A549 (cell line): ENCODE results near the gene USH1C. TPM values are rescaled to one million over a fixed set of nuclear protein-coding genes. Genes with fewer than 3 reads are reported as not detected.

Source experiments
- ATAC-seq, 2 experiments: fragments of 200-7000 bp in 1 of 2; fragments of >200 bp in 1 of 2; cut with Nextera tagmentation in 1 of 2; cut with Tn5 transposase in 1 of 2; 3 replicates each; pipeline versions ENCODE4 v1.8.0 to v1.9.1; 2018 to 2020; ENCODE audit warnings: mild to moderate bottlenecking in 1 of 2, moderate library complexity in 1 of 2
- CTCF ChIA-PET: fragments of 300-600 bp; sonication (Branson Sonifier 250); formaldehyde crosslinking; extraction: SDS; loops from one replicate; lab custom pipeline; 2021; ENCODE audit warnings: antibody characterized with exemption, inconsistent platforms; lab: Yijun Ruan, JAX
- POLR2A ChIA-PET: fragments of 350-600 bp; formaldehyde crosslinking; extraction: SDS; loops from one replicate; lab custom pipeline; 2021; ENCODE audit warnings: antibody characterized with exemption, inconsistent platforms; lab: Yijun Ruan, JAX
- DNase-seq, 2 experiments: peaks; one replicate each; pipeline versions ENCODE4 v3.0.0 to v3.0.0-alpha.2; 2011 to 2016; ENCODE audit warnings: low read depth in 1 of 2, low spot score in 1 of 2
- FAIRE-seq: peaks from 2 replicates; lab custom pipeline; 2011; peaks lifted over from hg19 to GRCh38; lab: Jason Lieb, UNC
- H3K27ac ChIP-seq, 2 experiments: fragments of >200 bp; sonication (Bioruptor Twin); formaldehyde crosslinking; 3 replicates each; pipeline ENCODE4 v1.5.1; 2016 to 2017
- H3K4me1 ChIP-seq: fragments of >200 bp; sonication (Bioruptor Twin); formaldehyde crosslinking; 3 replicates; pipeline ENCODE4 v1.6.1; 2016
- H3K4me2 ChIP-seq: fragments of >200 bp; sonication (Bioruptor Twin); formaldehyde crosslinking; 3 replicates; pipeline ENCODE4 v1.6.1; 2016
- H3K4me3 ChIP-seq: fragments of >200 bp; sonication (Bioruptor Twin); formaldehyde crosslinking; 3 replicates; pipeline ENCODE4 v1.5.1; 2016
- H3K9me3 ChIP-seq: fragments of >200 bp; sonication (Bioruptor Twin); formaldehyde crosslinking; 3 replicates; pipeline ENCODE4 v1.6.1; 2016
- CBX2 ChIP-seq: fragments of 200-600 bp; sonication (generic); IDR thresholded peaks from 2 replicates; pipeline ENCODE4 v1.6.1; 2016; ENCODE audit warnings: low read depth, mild to moderate bottlenecking, borderline replicate concordance
- CEBPB ChIP-seq, 2 experiments: fragments of >200 bp in 1 of 2; sonication (Bioruptor Twin) in 1 of 2; formaldehyde crosslinking in 1 of 2; IDR thresholded peaks; 2 replicates each; pipeline ENCODE4 v1.6.1; 2012 to 2016
- EHMT2 ChIP-seq: fragments of 200-600 bp; sonication (generic); IDR thresholded peaks from 2 replicates; pipeline ENCODE4 v1.6.1; 2016; ENCODE audit warnings: antibody characterized with exemption, low read depth, mild to moderate bottlenecking, moderate library complexity
- EP300 ChIP-seq, 2 experiments: fragments of >200 bp; sonication (Bioruptor Twin); formaldehyde crosslinking; IDR thresholded peaks; 2 replicates in 1 of 2; 3 replicates in 1 of 2; pipeline ENCODE4 v1.6.1; 2016 to 2017
- FOXS1 ChIP-seq: fragments of 250-450 bp; sonication (Bioruptor Pico); IDR thresholded peaks from 2 replicates; pipeline ENCODE4 v1.5.0; 2020; ENCODE audit warnings: mild to moderate bottlenecking, moderate library complexity
- HOXB5 ChIP-seq: fragments of 250-450 bp; sonication (Bioruptor Pico); IDR thresholded peaks from 2 replicates; pipeline ENCODE4 v1.5.0; 2020; ENCODE audit warnings: mild to moderate bottlenecking, moderate library complexity
- JUN ChIP-seq, 2 experiments: fragments of >200 bp; sonication (Bioruptor Twin); formaldehyde crosslinking; IDR thresholded peaks; 2 replicates in 1 of 2; 3 replicates in 1 of 2; pipeline ENCODE4 v1.6.1; 2016 to 2017
- NR3C1 ChIP-seq: fragments of >200 bp; sonication (Bioruptor Twin); formaldehyde crosslinking; IDR thresholded peaks from 3 replicates; pipeline ENCODE4 v1.6.1; 2017
- POLR2AphosphoS2 ChIP-seq: conservative IDR thresholded peaks from 2 replicates; pipeline ENCODE4 v1.6.1; 2012; ENCODE audit warnings: low read length, improper control_type of control experiment, inconsistent platforms
- RARB ChIP-seq: fragments of 250-450 bp; sonication (Bioruptor Pico); IDR thresholded peaks from 2 replicates; pipeline ENCODE4 v1.8.0; 2021; ENCODE audit warnings: mild to moderate bottlenecking, moderate library complexity
- RFX5 ChIP-seq: fragments of 450-650 bp; IDR thresholded peaks from 2 replicates; pipeline ENCODE4 v1.7.1; 2014; ENCODE audit warnings: antibody characterized with exemption, mild to moderate bottlenecking, moderate library complexity
- SMC3 ChIP-seq: fragments of >200 bp; sonication (Bioruptor Twin); formaldehyde crosslinking; IDR thresholded peaks from 3 replicates; pipeline ENCODE4 v1.6.1; 2018; ENCODE audit warnings: inconsistent platforms
- SREBF2 ChIP-seq: fragments of 450-650 bp; IDR thresholded peaks from 2 replicates; pipeline ENCODE4 v1.6.1; 2014; ENCODE audit warnings: mild to moderate bottlenecking, moderate library complexity
- TFCP2L1 ChIP-seq: fragments of 250-450 bp; sonication (Bioruptor Pico); IDR thresholded peaks from 2 replicates; pipeline ENCODE4 v1.5.0; 2021; ENCODE audit warnings: mild to moderate bottlenecking
- TP53 ChIP-seq: fragments of 250-450 bp; sonication (Bioruptor Pico); IDR thresholded peaks from 2 replicates; pipeline ENCODE4 v1.5.0; 2021; ENCODE audit warnings: mild to moderate bottlenecking, moderate library complexity
- ZFP36 ChIP-seq: fragments of 450-650 bp; IDR thresholded peaks from 2 replicates; pipeline ENCODE4 v1.6.1; 2014; ENCODE audit warnings: borderline replicate concordance; ENCODE audit not compliant: partially characterized antibody
- ZNF302 ChIP-seq: fragments of 250-450 bp; sonication (Bioruptor Pico); IDR thresholded peaks from 2 replicates; pipeline ENCODE4 v1.9.0; 2021; ENCODE audit warnings: inconsistent platforms, mild to moderate bottlenecking, moderate library complexity
- ZSCAN20 ChIP-seq: fragments of 250-450 bp; sonication (Bioruptor Pico); IDR thresholded peaks from 2 replicates; pipeline ENCODE4 v1.8.0; 2022; ENCODE audit warnings: mild to moderate bottlenecking, moderate library complexity
- WGBS: methylation state at CpG from one replicate; pipeline ENCODE4 v1.1.6; 2017; ENCODE audit errors: missing lambda C conversion rate; 5-methylcytosine and 5-hydroxymethylcytosine counted together
- polyA minus RNA-seq: library from RNA; depleted of rRNA, polyadenylated mRNA; stranded (reverse); fragments of >200 nt; gene quantifications from 2 replicates; pipeline ENCODE4 v1.2.3, GENCODE V29; 2011; rRNA and poly(A)+ RNA removed
- polyA plus RNA-seq, 4 experiments: library from polyadenylated mRNA; depleted of rRNA in 3 of 4; stranded (reverse); fragments of >200 nt; fragmentation: RNase III in 1 of 4; extraction: RNeasy Plus Mini Kit Qiagen cat#74134 plus additional on column Dnase treatment in 1 of 4; gene quantifications; 2 replicates in 3 of 4; 3 replicates in 1 of 4; pipeline ENCODE4 v1.2.3, GENCODE V29; 2011 to 2017
- TF ChIP-seq, protein P1 (sequence below): IDR thresholded peaks from 2 replicates; pipeline ENCODE4 v1.6.1; 2012
- TF ChIP-seq, protein P2 (sequence below): IDR thresholded peaks from 2 replicates; pipeline ENCODE4 v1.6.1; 2012; ENCODE audit warnings: low read depth, borderline replicate concordance
- TF ChIP-seq, protein P3 (sequence below): fragments of 200-600 bp; sonication (generic); IDR thresholded peaks from 2 replicates; pipeline ENCODE4 v1.6.1; 2016; ENCODE audit warnings: antibody characterized with exemption, mild to moderate bottlenecking, moderate library complexity
- TF ChIP-seq, protein P4 (sequence below): fragments of >200 bp; sonication (Bioruptor Twin); formaldehyde crosslinking; IDR thresholded peaks from 3 replicates; pipeline ENCODE4 v1.6.1; 2016
- TF ChIP-seq, protein P5 (sequence below): fragments of 250-450 bp; sonication (Bioruptor Pico); IDR thresholded peaks from 2 replicates; pipeline ENCODE4 v1.5.0; 2020; ENCODE audit warnings: low read depth, mild to moderate bottlenecking, moderate library complexity
- TF ChIP-seq, protein P6 (sequence below): IDR thresholded peaks from 2 replicates; pipeline ENCODE4 v1.6.1; 2012
- TF ChIP-seq, protein P7 (sequence below): fragments of 150-350 bp; IDR thresholded peaks from 2 replicates; pipeline ENCODE4 v1.6.1; 2014; ENCODE audit warnings: low read depth, mild to moderate bottlenecking, low read length

The USH1C gene
- 8.6 and 10.4 TPM in 2 replicates for polyA plus RNA-seq (2011; rRNA removed)
- polyA plus RNA-seq (2012; cell fraction: cytosol; rRNA removed), result 1.7 and 1.8 TPM in 2 replicates
- 2.7 and 3.1 TPM in 2 replicates for polyA plus RNA-seq (2012; cell fraction: nucleus; rRNA removed)
- polyA plus RNA-seq (2017; fragmentation: RNase III; extraction: RNeasy Plus Mini Kit Qiagen cat#74134 plus additional on column Dnase treatment), result 1.8 to 3.2 TPM (median 2.8 TPM) in 3 replicates
- polyA minus RNA-seq, result 6.1 and 7.9 TPM in 2 replicates

DNA sequence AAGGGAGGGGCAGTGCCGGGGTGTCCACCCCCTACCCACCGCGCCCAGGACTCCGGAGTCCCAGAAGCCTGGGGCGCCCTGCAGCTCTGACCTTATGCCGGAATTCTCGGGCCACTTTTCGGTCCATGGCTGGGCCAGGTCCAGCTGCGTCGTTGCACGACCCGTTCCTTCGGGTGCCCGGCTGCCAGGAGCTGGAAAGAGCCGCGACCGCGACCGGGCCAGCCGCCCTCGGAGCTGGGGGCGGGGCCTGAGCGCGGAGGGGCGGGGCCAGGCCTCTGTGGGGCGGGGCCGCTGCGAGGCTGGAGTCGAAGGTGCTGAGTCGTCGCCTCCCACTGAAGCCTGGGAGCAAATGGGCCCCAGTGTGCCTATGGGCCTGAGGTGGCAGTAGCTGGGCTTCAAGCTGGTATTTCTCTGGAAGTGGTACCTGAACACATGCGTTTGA lies at the start of gene USH1C:
USH1C (minus strand) TSS at position 236 of the 442 bp plus-strand sequence; CDS start at position 127, 109 bp downstream.
- Histone ChIP-seq H3K4me3 (peak within 1 kb of the TSS; percentile 53), H3K27ac (peak within 1 kb of the TSS; percentile 36 to 82), H3K4me1 (peaks cover 24% of the 10 kb centered on the region), H3K4me2 (peak within 1 kb of the TSS; percentile 77), H3K9me3 (no peaks in the 10 kb centered on the region)
- WGBS, result 8% methylated on average over 6 of the region's 32 CpGs
- ATAC-seq (peak; percentile 77 to 90), DNase-seq (peak; percentile 44 to 61), FAIRE-seq (no peak)
- ChIA-PET CTCF (interaction anchor here (0.7 to 3.8 kb wide), 7 partner anchors 16 to 314 kb away, joined by 3 to 34 read pairs (median 5); no protein-coding TSS in a partner anchor), POLR2A (no interaction called here)
- no peak for TF ChIP-seq POLR2AphosphoS2
- no peak for TF ChIP-seq ZNF302 (CRISPR knock-in tag)
- no peak for TF ChIP-seq ZFP36
- TF ChIP-seq, protein P1, sequence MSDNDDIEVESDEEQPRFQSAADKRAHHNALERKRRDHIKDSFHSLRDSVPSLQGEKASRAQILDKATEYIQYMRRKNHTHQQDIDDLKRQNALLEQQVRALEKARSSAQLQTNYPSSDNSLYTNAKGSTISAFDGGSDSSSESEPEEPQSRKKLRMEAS, result no peak
- no peak for TF ChIP-seq SREBF2
- no peak for TF ChIP-seq EP300 (IDR thresholded peaks at IDR 0.05)
- no peak for TF ChIP-seq CBX2
- TF ChIP-seq, protein P2, sequence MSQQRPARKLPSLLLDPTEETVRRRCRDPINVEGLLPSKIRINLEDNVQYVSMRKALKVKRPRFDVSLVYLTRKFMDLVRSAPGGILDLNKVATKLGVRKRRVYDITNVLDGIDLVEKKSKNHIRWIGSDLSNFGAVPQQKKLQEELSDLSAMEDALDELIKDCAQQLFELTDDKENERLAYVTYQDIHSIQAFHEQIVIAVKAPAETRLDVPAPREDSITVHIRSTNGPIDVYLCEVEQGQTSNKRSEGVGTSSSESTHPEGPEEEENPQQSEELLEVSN, result no peak
- TF ChIP-seq, protein P3, sequence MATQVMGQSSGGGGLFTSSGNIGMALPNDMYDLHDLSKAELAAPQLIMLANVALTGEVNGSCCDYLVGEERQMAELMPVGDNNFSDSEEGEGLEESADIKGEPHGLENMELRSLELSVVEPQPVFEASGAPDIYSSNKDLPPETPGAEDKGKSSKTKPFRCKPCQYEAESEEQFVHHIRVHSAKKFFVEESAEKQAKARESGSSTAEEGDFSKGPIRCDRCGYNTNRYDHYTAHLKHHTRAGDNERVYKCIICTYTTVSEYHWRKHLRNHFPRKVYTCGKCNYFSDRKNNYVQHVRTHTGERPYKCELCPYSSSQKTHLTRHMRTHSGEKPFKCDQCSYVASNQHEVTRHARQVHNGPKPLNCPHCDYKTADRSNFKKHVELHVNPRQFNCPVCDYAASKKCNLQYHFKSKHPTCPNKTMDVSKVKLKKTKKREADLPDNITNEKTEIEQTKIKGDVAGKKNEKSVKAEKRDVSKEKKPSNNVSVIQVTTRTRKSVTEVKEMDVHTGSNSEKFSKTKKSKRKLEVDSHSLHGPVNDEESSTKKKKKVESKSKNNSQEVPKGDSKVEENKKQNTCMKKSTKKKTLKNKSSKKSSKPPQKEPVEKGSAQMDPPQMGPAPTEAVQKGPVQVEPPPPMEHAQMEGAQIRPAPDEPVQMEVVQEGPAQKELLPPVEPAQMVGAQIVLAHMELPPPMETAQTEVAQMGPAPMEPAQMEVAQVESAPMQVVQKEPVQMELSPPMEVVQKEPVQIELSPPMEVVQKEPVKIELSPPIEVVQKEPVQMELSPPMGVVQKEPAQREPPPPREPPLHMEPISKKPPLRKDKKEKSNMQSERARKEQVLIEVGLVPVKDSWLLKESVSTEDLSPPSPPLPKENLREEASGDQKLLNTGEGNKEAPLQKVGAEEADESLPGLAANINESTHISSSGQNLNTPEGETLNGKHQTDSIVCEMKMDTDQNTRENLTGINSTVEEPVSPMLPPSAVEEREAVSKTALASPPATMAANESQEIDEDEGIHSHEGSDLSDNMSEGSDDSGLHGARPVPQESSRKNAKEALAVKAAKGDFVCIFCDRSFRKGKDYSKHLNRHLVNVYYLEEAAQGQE, result no peak
- no peak for TF ChIP-seq TFCP2L1
- TF ChIP-seq TP53 (CRISPR knock-in tag), result no peak
- no peak for TF ChIP-seq RARB

DNA sequence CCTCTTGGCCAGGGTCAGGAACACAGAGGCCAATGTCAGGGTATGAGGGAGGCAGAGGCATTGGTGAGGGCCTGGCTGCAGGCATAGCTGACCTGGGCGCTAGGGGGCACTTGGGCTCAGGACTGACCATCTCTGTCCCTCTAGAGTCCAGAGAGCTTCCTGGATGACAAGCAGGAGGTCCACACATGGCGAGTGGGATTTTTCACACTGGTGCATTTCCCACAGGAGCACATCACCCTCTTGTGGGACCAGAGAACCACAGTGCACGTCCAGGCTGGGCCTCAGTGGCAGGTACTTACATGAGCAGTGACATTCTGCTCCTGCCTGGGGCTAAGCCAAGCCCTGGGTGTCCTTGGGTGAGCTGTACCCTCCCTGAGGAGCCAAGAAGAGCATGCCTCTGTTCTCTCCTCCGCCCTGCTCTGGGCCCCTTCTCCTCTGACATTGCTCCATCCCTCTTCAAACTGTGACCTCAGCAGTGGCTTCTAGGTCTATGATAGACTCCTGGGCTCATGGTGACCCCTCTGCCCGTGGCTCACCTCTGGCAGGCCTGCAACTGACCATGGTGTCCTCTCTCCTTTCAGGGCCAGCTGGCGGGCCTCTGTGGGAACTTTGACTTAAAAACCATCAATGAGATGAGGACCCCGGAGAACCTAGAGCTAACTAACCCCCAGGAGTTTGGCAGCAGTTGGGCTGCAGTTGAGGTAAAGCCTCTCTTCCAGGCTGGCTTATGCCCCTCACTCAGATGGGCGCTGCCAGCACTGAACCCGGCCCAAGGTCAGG lies 49.4 kb upstream of the USH1C start:
- no peaks in the 10 kb centered on the region for H3K4me1 ChIP-seq
- DNase-seq (no peak), FAIRE-seq (no peak), ATAC-seq (peak in 1 of 2 experiments; percentile 62; a peak in 3 of 6 replicates)
- ChIA-PET CTCF (interaction anchor here (5.1 kb wide), 1 partner anchor 385 kb away, joined by 18 read pairs; no protein-coding TSS in a partner anchor), POLR2A (no interaction called here)
- no peaks in the 10 kb centered on the region; the same call in 2 of the 3 replicates for H3K9me3 ChIP-seq
- no peak overlapping the region for H3K4me2 ChIP-seq
- 12% methylated on average over 6 of the region's 9 CpGs for WGBS
- H3K4me3 ChIP-seq, result no peak overlapping the region
- no peak overlapping the region for H3K27ac ChIP-seq
- TF ChIP-seq, protein P4, sequence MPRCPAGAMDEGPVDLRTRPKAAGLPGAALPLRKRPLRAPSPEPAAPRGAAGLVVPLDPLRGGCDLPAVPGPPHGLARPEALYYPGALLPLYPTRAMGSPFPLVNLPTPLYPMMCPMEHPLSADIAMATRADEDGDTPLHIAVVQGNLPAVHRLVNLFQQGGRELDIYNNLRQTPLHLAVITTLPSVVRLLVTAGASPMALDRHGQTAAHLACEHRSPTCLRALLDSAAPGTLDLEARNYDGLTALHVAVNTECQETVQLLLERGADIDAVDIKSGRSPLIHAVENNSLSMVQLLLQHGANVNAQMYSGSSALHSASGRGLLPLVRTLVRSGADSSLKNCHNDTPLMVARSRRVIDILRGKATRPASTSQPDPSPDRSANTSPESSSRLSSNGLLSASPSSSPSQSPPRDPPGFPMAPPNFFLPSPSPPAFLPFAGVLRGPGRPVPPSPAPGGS, result no peak
- no peak for TF ChIP-seq RARB
- TF ChIP-seq JUN (IDR thresholded peaks at IDR 0.05), result no peak
- TF ChIP-seq ZSCAN20, result no peak
- no peak for TF ChIP-seq RFX5
- TF ChIP-seq HOXB5, result no peak
- no peak for TF ChIP-seq EHMT2
- no peak for TF ChIP-seq SMC3
- TF ChIP-seq, protein P2, result no peak
- no peak for TF ChIP-seq CEBPB (IDR thresholded peaks at IDR 0.05)
- TF ChIP-seq TFCP2L1, result no peak
- TF ChIP-seq NR3C1, result no peak
- no peak for TF ChIP-seq FOXS1 (CRISPR knock-in tag)
- no peak for TF ChIP-seq CBX2
- TF ChIP-seq, protein P5, sequence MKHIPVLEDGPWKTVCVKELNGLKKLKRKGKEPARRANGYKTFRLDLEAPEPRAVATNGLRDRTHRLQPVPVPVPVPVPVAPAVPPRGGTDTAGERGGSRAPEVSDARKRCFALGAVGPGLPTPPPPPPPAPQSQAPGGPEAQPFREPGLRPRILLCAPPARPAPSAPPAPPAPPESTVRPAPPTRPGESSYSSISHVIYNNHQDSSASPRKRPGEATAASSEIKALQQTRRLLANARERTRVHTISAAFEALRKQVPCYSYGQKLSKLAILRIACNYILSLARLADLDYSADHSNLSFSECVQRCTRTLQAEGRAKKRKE (CRISPR knock-in tag), result no peak
- TF ChIP-seq, protein P6, sequence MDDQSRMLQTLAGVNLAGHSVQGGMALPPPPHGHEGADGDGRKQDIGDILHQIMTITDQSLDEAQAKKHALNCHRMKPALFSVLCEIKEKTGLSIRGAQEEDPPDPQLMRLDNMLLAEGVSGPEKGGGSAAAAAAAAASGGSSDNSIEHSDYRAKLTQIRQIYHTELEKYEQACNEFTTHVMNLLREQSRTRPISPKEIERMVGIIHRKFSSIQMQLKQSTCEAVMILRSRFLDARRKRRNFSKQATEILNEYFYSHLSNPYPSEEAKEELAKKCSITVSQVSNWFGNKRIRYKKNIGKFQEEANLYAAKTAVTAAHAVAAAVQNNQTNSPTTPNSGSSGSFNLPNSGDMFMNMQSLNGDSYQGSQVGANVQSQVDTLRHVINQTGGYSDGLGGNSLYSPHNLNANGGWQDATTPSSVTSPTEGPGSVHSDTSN, result no peak
- TF ChIP-seq, protein P7, sequence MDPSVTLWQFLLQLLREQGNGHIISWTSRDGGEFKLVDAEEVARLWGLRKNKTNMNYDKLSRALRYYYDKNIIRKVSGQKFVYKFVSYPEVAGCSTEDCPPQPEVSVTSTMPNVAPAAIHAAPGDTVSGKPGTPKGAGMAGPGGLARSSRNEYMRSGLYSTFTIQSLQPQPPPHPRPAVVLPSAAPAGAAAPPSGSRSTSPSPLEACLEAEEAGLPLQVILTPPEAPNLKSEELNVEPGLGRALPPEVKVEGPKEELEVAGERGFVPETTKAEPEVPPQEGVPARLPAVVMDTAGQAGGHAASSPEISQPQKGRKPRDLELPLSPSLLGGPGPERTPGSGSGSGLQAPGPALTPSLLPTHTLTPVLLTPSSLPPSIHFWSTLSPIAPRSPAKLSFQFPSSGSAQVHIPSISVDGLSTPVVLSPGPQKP, result no peak
